Mammary microvascular endothelial cell (primary cell): Measurements from ENCODE around the gene ZNF423. TPM values are rescaled to one million over a fixed set of nuclear protein-coding genes. Genes with fewer than 3 reads are reported as not detected.

Experiments used
- total RNA-seq: library from RNA; depleted of rRNA; stranded (reverse); fragments of >200 nt; gene quantifications from 2 replicates; pipeline ENCODE4 v1.2.3, GENCODE V29; 2015

Gene ZNF423
- 2.5 and 3.1 TPM in 2 replicates for total RNA-seq

GRCh38 chr16:49855822-49856671, at the start of gene ZNF423:
TSS of gene ZNF423 (minus strand) at chr16:49856112. CDS start at chr16:49855774, 338 bp downstream.

Other genes with a start within 250 kb of the ZNF423 start
- gene CNEP1R1, start 169.1 kb upstream of the ZNF423 start, total RNA-seq, result 13.5 and 20.3 TPM in 2 replicates
- gene HEATR3, start 209.9 kb upstream of the ZNF423 start, total RNA-seq, result 17.3 and 20.6 TPM in 2 replicates